Ovary (tissue), 9 donors: Measurements from ENCODE around the gene RAB9A. TPM values are rescaled to one million over a fixed set of nuclear protein-coding genes. Genes with fewer than 3 reads are reported as not detected.
"Not testable (repeated sequence)": the region's sequence is repeated elsewhere in the genome, so short reads cannot be mapped to it uniquely, and the experiment has no call there.

Experiments
- DNase-seq, 5 donors: peaks; one replicate each; pipeline ENCODE4 v3.0.0-alpha.2; 2019 to 2020
- H3K27ac ChIP-seq, 2 donors: fragments of 200-600 bp; one replicate each; pipeline versions ENCODE4 v1.5.1 to v1.8.0; 2019 to 2022
- H3K27me3 ChIP-seq: fragments of 200-600 bp; one replicate; pipeline ENCODE4 v1.8.0; 2022
- H3K36me3 ChIP-seq: fragments of 200-600 bp; sonication (generic); one replicate; pipeline ENCODE4 v1.5.1; 2019
- H3K4me1 ChIP-seq: one replicate; pipeline ENCODE4 v1.8.1; 2013; ENCODE audit warnings: mild to moderate bottlenecking, moderate library complexity; ENCODE audit not compliant: insufficient read depth
- H3K4me3 ChIP-seq: fragments of 200-600 bp; sonication (generic); one replicate; pipeline ENCODE4 v1.5.1; 2017
- H3K9me3 ChIP-seq, 2 donors: fragments of 200-600 bp in 1 of 2; sonication (generic) in 1 of 2; one replicate each; pipeline versions ENCODE4 v1.5.1 to v1.8.1; 2013 to 2019; ENCODE audit warnings: mild to moderate bottlenecking in 1 of 2, moderate library complexity in 1 of 2
- EP300 ChIP-seq: sonication (generic); formaldehyde crosslinking; IDR thresholded peaks from one replicate; pipeline ENCODE4 v1.6.1; 2017; ENCODE audit warnings: antibody characterized with exemption
- POLR2A ChIP-seq: fragments of 450-650 bp; IDR thresholded peaks from one replicate; pipeline ENCODE4 v1.6.1; 2017; ENCODE audit warnings: antibody characterized with exemption, mild to moderate bottlenecking, moderate library complexity
- WGBS, 3 donors: extraction: QIAGEN DNeasy Blood & Tissue Kit in 1 of 3; methylation state at CpG; one replicate each; pipeline versions ENCODE4 v1.1.5 to v1.1.7; 2013 to 2017; 5-methylcytosine and 5-hydroxymethylcytosine counted together
- intact Hi-C, 4 donors: fragments of 100-400 bp; cut with DNase I; formaldehyde crosslinking; loops; one replicate each; pipeline versions ENCODE4 v1.11.0 to v1.15.1; 2022 to 2023
- polyA plus RNA-seq, 2 donors: library from polyadenylated mRNA; stranded (reverse); fragments of 200-250 nt in 1 of 2; fragments of 350-450 nt in 1 of 2; fragmentation: Illumina TruSeq in 1 of 2; extraction: RNeasy Lipid Tissue Mini Kit (QIAGEN cat#74804) in 1 of 2; gene quantifications; one replicate each; pipeline ENCODE4 v1.2.3, GENCODE V29; 2013 to 2014
- total RNA-seq, 7 donors: library from RNA; depleted of rRNA in 2 of 7; stranded (reverse); fragments of >200 nt in 2 of 7; fragmentation: NEBNext Ultra II Directional in 3 of 7; extraction: Animal tissue kit (Norgen Biotek cat#: 25700) in 3 of 7; gene quantifications; one replicate each; pipeline versions ENCODE4 v1.1.0 to v1.2.4, GENCODE V29; 2016 to 2023
- TF ChIP-seq, protein P1 (sequence below), 3 donors: fragments of 450-650 bp in 2 of 3; fragments of 200-600 bp in 1 of 3; IDR thresholded peaks; one replicate each; pipeline versions ENCODE4 v1.5.1 to v1.8.0; 2016 to 2022; ENCODE audit warnings: antibody characterized with exemption in 3 of 3, mild to moderate bottlenecking in 1 of 3
- donor health status: DM: no; HTN: no; CAD: no; lungs with moderate emphysema.
- donor health status: DM: no; HTN: no; CAD: no.
- donor health status: Bipolar disorder and iron deficiency.
- donor health status: DM: yes; HTN: yes; CAD: no.
- donor health status: DM: no; HTN: no; CAD: no.
- donor health status: DM: yes; HTN: yes; CAD: no.

RAB9A gene
- total and polyA plus RNA-seq, 9 donors: 22.3 to 46.3 (median 29.2) TPM

DNA sequence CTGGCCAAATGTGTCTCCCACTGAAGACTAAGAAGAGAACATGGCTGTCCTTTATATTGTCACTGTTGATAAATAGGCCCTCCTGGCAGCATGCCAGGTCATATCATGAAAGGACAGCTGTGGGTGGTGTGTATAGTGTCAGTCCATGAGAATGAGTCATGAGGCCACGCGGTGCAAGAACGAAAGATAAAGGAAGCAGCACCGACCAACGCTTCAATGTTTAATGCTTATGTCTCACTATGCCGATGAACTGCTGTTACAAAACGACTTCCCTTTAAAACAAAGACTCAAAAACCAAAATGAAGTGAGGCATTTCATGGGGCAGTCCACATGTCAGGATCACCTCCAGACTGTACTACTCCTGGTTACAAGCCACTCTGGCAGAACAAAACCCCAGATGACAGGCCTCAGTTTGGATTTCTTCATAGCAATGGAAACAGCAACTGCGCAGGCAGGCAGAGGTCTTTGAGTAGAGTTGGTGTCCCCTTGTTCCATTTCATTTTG lies 41.2 kb upstream of the RAB9A start:
- peak in 4 of 5 donors; percentile 37 to 52 (median 42) for DNase-seq
- no peak overlapping the region for H3K27ac ChIP-seq
- no peak for TF ChIP-seq EP300
- TF ChIP-seq, protein P1, sequence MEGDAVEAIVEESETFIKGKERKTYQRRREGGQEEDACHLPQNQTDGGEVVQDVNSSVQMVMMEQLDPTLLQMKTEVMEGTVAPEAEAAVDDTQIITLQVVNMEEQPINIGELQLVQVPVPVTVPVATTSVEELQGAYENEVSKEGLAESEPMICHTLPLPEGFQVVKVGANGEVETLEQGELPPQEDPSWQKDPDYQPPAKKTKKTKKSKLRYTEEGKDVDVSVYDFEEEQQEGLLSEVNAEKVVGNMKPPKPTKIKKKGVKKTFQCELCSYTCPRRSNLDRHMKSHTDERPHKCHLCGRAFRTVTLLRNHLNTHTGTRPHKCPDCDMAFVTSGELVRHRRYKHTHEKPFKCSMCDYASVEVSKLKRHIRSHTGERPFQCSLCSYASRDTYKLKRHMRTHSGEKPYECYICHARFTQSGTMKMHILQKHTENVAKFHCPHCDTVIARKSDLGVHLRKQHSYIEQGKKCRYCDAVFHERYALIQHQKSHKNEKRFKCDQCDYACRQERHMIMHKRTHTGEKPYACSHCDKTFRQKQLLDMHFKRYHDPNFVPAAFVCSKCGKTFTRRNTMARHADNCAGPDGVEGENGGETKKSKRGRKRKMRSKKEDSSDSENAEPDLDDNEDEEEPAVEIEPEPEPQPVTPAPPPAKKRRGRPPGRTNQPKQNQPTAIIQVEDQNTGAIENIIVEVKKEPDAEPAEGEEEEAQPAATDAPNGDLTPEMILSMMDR (IDR thresholded peaks at IDR 0.05): no peak
- no peak for TF ChIP-seq POLR2A
- intact Hi-C loops: loop anchor here in 3 of 4 donors (10.0 kb wide), 2 partner anchors 143 to 153 kb away; no protein-coding TSS in a partner anchor
- WGBS, 3 donors: 35 to 51% (median 45%) methylated on average over 8 of the region's 8 CpGs
- no peaks in the 10 kb centered on the region for H3K27me3 ChIP-seq
- H3K4me3 ChIP-seq: no peak overlapping the region
- no peaks in the 10 kb centered on the region for H3K9me3 ChIP-seq
- H3K36me3 ChIP-seq: no peaks in the 10 kb centered on the region
- peaks cover 2% of the 10 kb centered on the region for H3K4me1 ChIP-seq

DNA sequence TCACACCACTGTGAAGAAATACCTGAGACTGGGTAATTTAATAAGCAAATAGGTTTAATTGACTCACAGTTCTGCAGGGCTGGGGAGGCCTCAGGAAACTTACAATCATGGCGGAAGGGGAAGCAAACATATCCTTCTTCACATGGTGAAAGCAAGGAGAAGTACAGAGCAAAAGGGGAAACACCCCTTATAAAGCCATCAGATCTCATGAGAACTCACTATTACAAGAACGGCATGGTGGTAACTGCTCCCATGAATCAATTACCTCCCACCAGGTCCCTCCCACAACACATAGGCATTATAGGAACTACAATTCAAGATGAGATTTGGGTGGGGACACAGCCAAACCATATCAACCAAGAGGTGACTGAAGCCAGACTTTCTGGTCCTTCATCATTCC lies 40.6 kb upstream of the RAB9A start:
- not testable (repeated sequence) for H3K9me3 ChIP-seq, DNase-seq, H3K4me1 ChIP-seq, H3K27me3 ChIP-seq, H3K27ac ChIP-seq, H3K36me3 ChIP-seq, H3K4me3 ChIP-seq
- WGBS, 3 donors: 90 to 95% (median 92%) methylated on average over 2 of the region's 2 CpGs
- intact Hi-C loops: loop anchor here in 3 of 4 donors (10.0 kb wide), 2 partner anchors 144 to 154 kb away; no protein-coding TSS in a partner anchor

DNA sequence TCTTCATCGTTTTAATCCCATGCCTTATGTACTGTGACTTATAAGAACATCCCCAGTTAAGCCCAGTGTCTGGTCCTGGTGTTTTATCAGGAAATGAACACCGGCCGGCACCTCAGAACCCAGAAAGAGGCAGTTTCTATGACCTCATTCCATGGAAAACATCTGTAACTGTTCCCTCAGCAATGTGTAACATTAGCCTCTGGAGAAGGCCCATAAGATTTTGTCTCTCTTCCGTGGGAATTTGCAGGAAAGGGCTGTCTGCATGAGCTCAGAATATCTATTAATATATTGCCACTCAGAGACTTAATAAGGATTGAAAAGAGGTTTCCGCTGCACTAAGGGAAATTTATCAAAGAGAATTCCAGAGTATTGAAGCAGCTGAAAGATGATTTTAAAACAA lies 39.1 kb upstream of the RAB9A start:
- Histone ChIP-seq H3K27ac (no peak overlapping the region), H3K36me3 (no peaks in the 10 kb centered on the region), H3K27me3 (no peaks in the 10 kb centered on the region), H3K9me3 (no peaks in the 10 kb centered on the region), H3K4me1 (peaks cover 4% of the 10 kb centered on the region), H3K4me3 (no peak overlapping the region)
- TF ChIP-seq, protein P1 (IDR thresholded peaks at IDR 0.05): no peak
- TF ChIP-seq EP300 (no peak), POLR2A (no peak)
- 45 to 59% (median 53%) methylated on average over 5 of the region's 5 CpGs for WGBS, 3 donors
- DNase-seq: no peak
- intact Hi-C loops: loop anchor here (10.0 kb wide), 3 partner anchors 85 to 155 kb away; partner anchors contain the start of genes OFD1 (in 1 of the 4) and TRAPPC2 (in 1 of the 4)

DNA sequence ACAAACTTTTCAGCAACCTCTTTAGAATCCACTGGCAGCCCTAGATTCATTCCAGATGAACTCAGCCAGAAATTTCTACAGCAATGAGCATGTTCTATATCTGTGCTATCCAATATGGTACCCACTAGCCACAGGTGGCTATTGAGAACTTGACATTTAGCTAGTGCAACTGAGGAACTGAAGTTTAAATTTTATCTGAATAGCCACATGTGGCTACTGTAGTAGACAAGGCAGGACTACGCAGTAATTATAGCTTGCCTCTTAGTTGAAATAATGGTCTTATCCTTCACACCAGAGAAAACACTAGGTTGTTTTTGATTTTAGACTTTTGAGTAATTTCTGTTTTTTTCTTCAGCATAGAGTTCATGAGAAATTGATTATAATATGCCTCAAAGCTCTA lies 38.6 kb upstream of the RAB9A start:
- Histone ChIP-seq H3K27me3 (no peaks in the 10 kb centered on the region), H3K36me3 (no peaks in the 10 kb centered on the region), H3K4me1 (peaks cover 4% of the 10 kb centered on the region), H3K27ac (no peak overlapping the region), H3K9me3 (no peaks in the 10 kb centered on the region), H3K4me3 (no peak overlapping the region)
- DNase-seq: no peak
- intact Hi-C loops: loop anchor here in 1 of 4 donors (10.0 kb wide), 1 partner anchor 84 kb away; the partner anchor contains the start of genes OFD1 and TRAPPC2
- TF ChIP-seq POLR2A: no peak
- TF ChIP-seq, protein P1 (IDR thresholded peaks at IDR 0.05): no peak
- no peak for TF ChIP-seq EP300
- 92 to 100% (median 95%) methylated on average over 1 of the region's 1 CpG for WGBS, 3 donors

DNA sequence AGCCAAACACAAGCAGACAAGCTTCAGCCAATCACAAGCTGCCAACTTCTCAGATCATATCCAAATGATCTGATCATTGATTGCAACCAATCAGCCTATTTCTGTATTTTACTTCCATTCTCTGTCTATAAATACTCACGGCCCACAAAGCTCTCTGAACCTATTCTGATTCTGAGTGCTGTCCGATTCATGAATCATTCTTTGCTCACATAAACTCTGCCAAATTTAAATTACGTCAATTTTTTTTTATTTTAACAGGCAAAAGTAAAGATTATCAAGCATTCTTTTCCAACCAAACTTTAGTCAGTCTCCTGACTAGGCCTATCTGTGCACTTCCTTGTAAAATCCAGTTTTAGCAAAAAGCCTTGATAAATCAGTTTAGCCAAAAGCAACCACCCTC lies 37.8 kb upstream of the RAB9A start:
- no peak for DNase-seq
- Histone ChIP-seq H3K27me3 (no peaks in the 10 kb centered on the region), H3K9me3 (no peaks in the 10 kb centered on the region), H3K4me1 (peaks cover 4% of the 10 kb centered on the region), H3K27ac (no peak overlapping the region), H3K4me3 (no peak overlapping the region), H3K36me3 (no peaks in the 10 kb centered on the region)
- intact Hi-C loops: loop anchor here in 1 of 4 donors (10.0 kb wide), 1 partner anchor 84 kb away; the partner anchor contains the start of genes OFD1 and TRAPPC2
- no peak for TF ChIP-seq POLR2A
- TF ChIP-seq, protein P1 (IDR thresholded peaks at IDR 0.05): no peak
- no peak for TF ChIP-seq EP300
- WGBS, 3 donors: 56 to 67% (median 66%) methylated on average over 3 of the region's 3 CpGs
